NOMO-1 (cell line): ENCODE results near the gene OSBPL2.

ENCODE experiments used
- DNase-seq, 2 experiments: peaks; one replicate each; lab custom pipeline; 2025; ENCODE audit not compliant: unreplicated experiment in 2 of 2; lab: John Stamatoyannopoulos, UW

Gene OSBPL2

GRCh38 chr20:62277253-62277652, 38.9 kb downstream of the OSBPL2 start:
- DNase-seq, result no peak

GRCh38 chr20:62280303-62280702, 42.0 kb downstream of the OSBPL2 start:
- DNase-seq, result no peak

- no peak for DNase-seq
Measured at GRCh38 chr20:62281161-62281933, 43.0 kb downstream of the OSBPL2 start.

- no peak for DNase-seq
Measured at GRCh38 chr20:62282103-62282502, 43.8 kb downstream of the OSBPL2 start.

GRCh38 chr20:62282877-62283503, 44.7 kb downstream of the OSBPL2 start:
- DNase-seq, result no peak

- no peak for DNase-seq
Measured at GRCh38 chr20:62284448-62284847, 46.1 kb downstream of the OSBPL2 start.

GRCh38 chr20:62285151-62285550, 46.8 kb downstream of the OSBPL2 start:
- no peak for DNase-seq

- DNase-seq, result no peak
Measured at GRCh38 chr20:62285722-62286121, 47.4 kb downstream of the OSBPL2 start.

GRCh38 chr20:62286493-62287064, 48.3 kb downstream of the OSBPL2 start:
- DNase-seq, result no peak

GRCh38 chr20:62287129-62287528, 48.8 kb downstream of the OSBPL2 start:
- no peak for DNase-seq

- no peak for DNase-seq
Measured at GRCh38 chr20:62287759-62288534, 49.6 kb downstream of the OSBPL2 start.

GRCh38 chr20:62288535-62289105, 50.3 kb downstream of the OSBPL2 start:
- DNase-seq, result no peak

GRCh38 chr20:62289131-62289530, 50.8 kb downstream of the OSBPL2 start:
- no peak for DNase-seq

GRCh38 chr20:62289898-62290297, 51.6 kb downstream of the OSBPL2 start:
- no peak for DNase-seq

- DNase-seq, result no peak
Measured at GRCh38 chr20:62291251-62292066, 53.1 kb downstream of the OSBPL2 start.

GRCh38 chr20:62292108-62292507, 53.8 kb downstream of the OSBPL2 start:
- DNase-seq, result no peak

GRCh38 chr20:62293111-62293784, 54.9 kb downstream of the OSBPL2 start:
- DNase-seq, result no peak

GRCh38 chr20:62293946-62294345, 55.6 kb downstream of the OSBPL2 start:
- DNase-seq, result no peak

- no peak for DNase-seq
Measured at GRCh38 chr20:62294516-62294915, 56.2 kb downstream of the OSBPL2 start.
